GM12873 (cell line): Measurements from ENCODE around the gene BCL2.

Source experiments
- CTCF ChIP-seq: IDR thresholded peaks from 2 replicates; pipeline ENCODE4 v1.5.1; 2012; ENCODE audit warnings: low read depth, mild to moderate bottlenecking, moderate library complexity, low read length, control low read depth; ENCODE audit not compliant: insufficient read depth; ENCODE audit errors: missing control alignments

Gene BCL2

GRCh38 chr18:63126134-63127069 lies 193.2 kb downstream of the BCL2 start:
- TF ChIP-seq CTCF = no peak

DNA sequence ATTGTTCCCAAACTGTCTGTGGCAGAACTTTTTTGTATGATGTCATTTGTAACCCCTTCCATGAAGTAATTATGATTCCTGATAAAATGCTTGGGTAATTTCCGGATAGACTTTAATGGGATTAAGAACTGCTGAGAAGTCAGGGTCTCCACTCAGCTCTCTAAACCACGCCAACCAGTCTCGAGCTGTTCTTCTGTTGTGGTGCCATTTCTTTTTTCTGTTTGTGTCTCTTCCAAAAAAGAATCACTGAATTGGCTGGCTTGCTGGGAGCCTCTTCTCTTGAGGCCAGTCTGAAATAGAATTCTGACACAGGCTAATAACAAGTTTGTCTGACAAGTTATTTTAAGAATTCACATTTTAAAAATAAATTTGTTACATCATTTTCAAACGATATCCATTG lies 198.9 kb downstream of the BCL2 start:
- no peak for TF ChIP-seq CTCF

GRCh38 chr18:63119647-63120046 lies 199.9 kb downstream of the BCL2 start:
- peak; percentile 66 for TF ChIP-seq CTCF

DNA sequence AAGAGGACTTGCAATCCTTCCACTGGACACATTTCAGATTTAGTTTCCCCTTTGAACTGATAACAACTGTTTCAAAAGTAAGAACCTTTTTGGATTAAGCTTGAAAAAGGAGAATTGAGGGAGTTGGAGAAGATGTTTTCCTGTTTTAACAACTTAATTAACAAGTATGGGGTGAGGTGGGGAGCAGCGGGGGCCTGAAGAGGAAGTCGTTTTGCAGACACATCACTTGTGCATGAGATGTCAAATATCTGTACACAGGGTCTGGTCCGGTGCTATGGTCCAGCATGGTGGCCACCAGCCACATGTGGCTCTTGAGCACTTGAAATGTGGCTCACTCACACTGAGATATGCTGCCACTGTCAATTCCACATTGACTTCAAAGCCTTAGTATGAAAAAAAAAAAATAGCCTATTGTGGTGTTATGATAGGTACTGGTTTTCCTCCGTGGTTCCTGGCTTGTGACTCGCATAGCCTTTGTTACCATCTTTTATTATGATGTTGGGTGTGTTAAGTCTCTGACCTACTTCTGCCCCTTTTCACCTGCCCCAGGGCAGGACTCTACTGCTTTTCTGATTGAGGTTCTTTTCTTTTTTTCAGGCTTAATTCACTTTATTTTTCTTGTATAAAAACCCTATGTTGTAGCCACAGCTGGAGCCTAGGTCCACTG lies 205.5 kb downstream of the BCL2 start:
- no peak for TF ChIP-seq CTCF

DNA sequence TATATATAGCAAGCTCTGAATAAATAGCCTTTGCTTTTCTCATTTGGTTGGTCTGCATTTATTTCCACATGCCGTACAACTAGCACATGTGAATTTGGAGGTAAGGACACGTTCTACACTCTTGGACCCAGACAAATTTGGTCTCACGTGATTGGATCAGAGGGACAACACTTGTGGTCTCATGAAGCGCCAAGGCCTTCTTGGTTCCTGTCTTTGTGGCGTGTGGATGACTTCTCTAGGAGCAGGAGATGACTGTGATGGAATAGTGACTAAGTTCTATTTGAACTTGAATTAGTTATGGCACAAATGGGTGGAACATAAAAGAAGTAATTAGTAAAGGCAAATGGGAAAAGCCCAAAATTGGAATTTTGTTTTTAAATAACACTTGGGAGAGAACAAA lies 206.9 kb downstream of the BCL2 start:
- TF ChIP-seq CTCF = no peak

DNA sequence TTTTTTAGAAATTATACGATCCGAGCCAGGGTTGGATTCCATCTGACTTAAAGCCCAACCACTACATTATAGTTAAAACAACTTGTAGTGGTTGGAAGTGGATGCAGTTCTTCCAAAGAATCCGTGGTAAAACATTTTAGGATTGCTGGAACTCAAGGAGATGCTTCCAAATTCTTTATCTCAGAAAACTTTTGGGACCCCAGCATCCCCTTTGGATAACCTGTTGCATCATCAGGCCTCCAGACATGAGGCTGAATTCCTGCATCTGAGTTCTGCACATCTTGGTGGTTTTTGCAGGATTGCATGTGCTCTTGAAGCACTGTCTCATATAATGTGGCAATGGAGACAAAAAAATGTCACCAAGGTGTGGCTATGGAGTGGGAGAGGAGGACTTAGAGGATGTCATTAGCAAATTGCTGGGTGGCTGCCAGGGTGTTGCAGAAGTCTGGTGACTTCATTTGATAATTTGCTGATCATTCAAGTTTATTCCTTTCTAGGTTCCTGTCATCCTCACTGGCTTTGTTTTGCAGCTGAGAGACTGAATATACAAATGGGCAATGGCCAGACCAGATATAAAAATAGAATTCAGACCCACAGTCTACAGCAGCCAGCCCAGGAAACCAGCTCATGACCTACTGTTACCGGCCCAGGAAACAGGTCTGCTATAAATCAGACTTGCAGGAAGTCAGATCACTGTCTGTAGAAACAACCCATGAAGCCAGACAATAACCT lies 207.7 kb downstream of the BCL2 start:
- no peak for TF ChIP-seq CTCF

- no peak for TF ChIP-seq CTCF
Measured at GRCh38 chr18:63109802-63110201, 209.8 kb downstream of the BCL2 start.
